ENCODE data around the gene MICAL2. TPM values are rescaled to one million over a fixed set of nuclear protein-coding genes. Genes with fewer than 3 reads are reported as not detected.

The MICAL2 gene
- total RNA-seq, 2 donors from 2014 or later, result 194 TPM

GRCh38 chr11:12224537-12224893, 114.1 kb downstream of the MICAL2 start:
- Histone ChIP-seq H3K27ac (peak overlapping the region; percentile 56), H3K9me3 (no peaks in the 10 kb centered on the region), H3K9ac (ENCODE audit: low read depth in 2 of 2, low read length in 2 of 2) (peak overlapping the region in 1 of 2 donors; percentile 29), H3K36me3 (no peaks in the 10 kb centered on the region), H3K4me1 (peaks cover 13% of the 10 kb centered on the region), H3K27me3 (no peaks in the 10 kb centered on the region), H3K4me3 (no peak overlapping the region)
- intact Hi-C loops (cut with DNase I), result no loop called here
- TF ChIP-seq CTCF (IDR thresholded peaks at IDR 0.05), result no peak
- peak; percentile 64 for DNase-seq

GRCh38 chr11:12225046-12225739, 114.8 kb downstream of the MICAL2 start:
- no peak overlapping the region for H3K27ac ChIP-seq
- DNase-seq, result no peak
- H3K27me3 ChIP-seq, result no peaks in the 10 kb centered on the region
- no peak overlapping the region for H3K9ac ChIP-seq (ENCODE audit: low read depth in 2 of 2, low read length in 2 of 2)
- intact Hi-C loops (cut with DNase I), result no loop called here
- H3K9me3 ChIP-seq, result no peaks in the 10 kb centered on the region
- TF ChIP-seq CTCF (IDR thresholded peaks at IDR 0.05), result no peak
- H3K4me3 ChIP-seq, result no peak overlapping the region
- peaks cover 14% of the 10 kb centered on the region for H3K4me1 ChIP-seq
- H3K36me3 ChIP-seq, result no peaks in the 10 kb centered on the region

GRCh38 chr11:12226093-12226492, 115.7 kb downstream of the MICAL2 start:
- DNase-seq, result no peak
- Histone ChIP-seq H3K27ac (no peak overlapping the region), H3K4me1 (peaks cover 14% of the 10 kb centered on the region), H3K27me3 (no peaks in the 10 kb centered on the region), H3K9me3 (no peaks in the 10 kb centered on the region), H3K36me3 (peaks cover 4% of the 10 kb centered on the region), H3K4me3 (no peak overlapping the region), H3K9ac (ENCODE audit: low read depth in 2 of 2, low read length in 2 of 2) (no peak overlapping the region)
- intact Hi-C loops (cut with DNase I), result no loop called here
- TF ChIP-seq CTCF (IDR thresholded peaks at IDR 0.05), result no peak

- H3K36me3 ChIP-seq, result peaks cover 6% of the 10 kb centered on the region
- H3K9me3 ChIP-seq, result no peaks in the 10 kb centered on the region
- peaks cover 4% of the 10 kb centered on the region for H3K4me1 ChIP-seq
- H3K4me3 ChIP-seq, result no peak overlapping the region
- peak; percentile 66 for DNase-seq
- intact Hi-C loops (cut with DNase I), result no loop called here
- no peak for TF ChIP-seq CTCF (IDR thresholded peaks at IDR 0.05)
- peak overlapping the region in 1 of 2 donors; percentile 23 for H3K9ac ChIP-seq (ENCODE audit: low read depth in 2 of 2, low read length in 2 of 2)
- H3K27ac ChIP-seq, result peak overlapping the region; percentile 41
- H3K27me3 ChIP-seq, result no peaks in the 10 kb centered on the region
These were observed 119.2 kb downstream of the MICAL2 start for GRCh38 chr11:12229450-12230229.

DNA sequence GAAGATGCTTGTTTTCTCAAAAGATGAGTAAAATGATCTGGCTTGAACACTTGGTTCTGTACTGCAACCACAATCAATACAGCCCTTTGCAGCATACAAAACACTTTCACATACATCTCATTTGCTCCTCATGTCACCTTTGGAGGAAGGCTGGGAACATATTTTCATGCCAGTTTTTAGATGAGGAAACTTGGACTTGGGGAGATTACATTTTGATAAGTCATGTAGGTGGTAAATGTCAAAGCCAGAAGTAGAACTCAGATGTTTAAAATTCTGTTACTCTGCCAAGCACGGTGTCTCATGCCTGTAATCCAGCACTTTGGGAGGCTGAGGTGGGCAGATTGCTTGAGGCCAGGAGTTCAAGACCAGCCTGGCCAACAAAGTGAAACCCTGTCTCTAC, 121.8 kb downstream of the MICAL2 start:
- intact Hi-C loops (cut with DNase I), result no loop called here
- H3K27ac ChIP-seq, result no peak overlapping the region
- H3K9ac ChIP-seq (ENCODE audit: low read depth in 2 of 2, low read length in 2 of 2), result no peak overlapping the region
- peaks cover 6% of the 10 kb centered on the region for H3K36me3 ChIP-seq
- TF ChIP-seq CTCF (IDR thresholded peaks at IDR 0.05), result no peak
- H3K9me3 ChIP-seq, result no peaks in the 10 kb centered on the region
- no peak for DNase-seq
- H3K4me1 ChIP-seq, result peaks cover 9% of the 10 kb centered on the region
- H3K27me3 ChIP-seq, result no peaks in the 10 kb centered on the region
- no peak overlapping the region for H3K4me3 ChIP-seq
